NCI-H510A treated with DMSO at 0.1 percent for 48 hours (cell line): Measurements from ENCODE around the gene CLPSL2.
"Not testable (repeated sequence)": the region's sequence is repeated elsewhere in the genome, so short reads cannot be mapped to it uniquely, and the experiment has no call there.

ENCODE experiments used
- DNase-seq: peaks from one replicate; lab custom pipeline; 2025; lab: John Stamatoyannopoulos, UW

Gene CLPSL2

GRCh38 chr6:35776364-35777215 lies at the start of gene CLPSL2:
Gene CLPSL2, plus strand, starts transcription at chr6:35776598. Its CDS starts 21 bp downstream, at chr6:35776619.
- peak; percentile 53 for DNase-seq

- DNase-seq = peak; percentile 69
These were observed 49.0 kb upstream of the CLPSL2 start for GRCh38 chr6:35727231-35727934.

- DNase-seq = peak; percentile 79
These were observed 48.3 kb upstream of the CLPSL2 start for GRCh38 chr6:35727935-35728682.

GRCh38 chr6:35728683-35729678 lies 47.4 kb upstream of the CLPSL2 start:
- DNase-seq = no peak

- DNase-seq = no peak
These were observed 46.7 kb upstream of the CLPSL2 start for GRCh38 chr6:35729722-35730121.

GRCh38 chr6:35730745-35731413 lies 45.5 kb upstream of the CLPSL2 start:
- DNase-seq = no peak

GRCh38 chr6:35731414-35731735 lies 45.0 kb upstream of the CLPSL2 start:
- peak; percentile 95 for DNase-seq

- DNase-seq = peak; percentile 94
These were observed 44.5 kb upstream of the CLPSL2 start for GRCh38 chr6:35731736-35732532.

- DNase-seq = peak; percentile 17
These were observed 42.8 kb upstream of the CLPSL2 start for GRCh38 chr6:35733633-35734032.

- not testable (repeated sequence) for DNase-seq
These were observed 42.1 kb upstream of the CLPSL2 start for GRCh38 chr6:35734319-35734718.

- DNase-seq = no peak
These were observed 40.9 kb upstream of the CLPSL2 start for GRCh38 chr6:35735452-35735851.

- peak; percentile 76 for DNase-seq
These were observed 40.0 kb upstream of the CLPSL2 start for GRCh38 chr6:35736253-35736894.

GRCh38 chr6:35736982-35737412 lies 39.4 kb upstream of the CLPSL2 start, which contains the start of gene ARMC12:
Gene ARMC12, plus strand, starts transcription at chr6:35737032. Its CDS starts 77 bp downstream, at chr6:35737109.
- no peak for DNase-seq

GRCh38 chr6:35737413-35738211 lies 38.8 kb upstream of the CLPSL2 start:
- peak; percentile 97 for DNase-seq

GRCh38 chr6:35739645-35740524 lies 36.5 kb upstream of the CLPSL2 start:
- no peak for DNase-seq

GRCh38 chr6:35742842-35743241 lies 33.6 kb upstream of the CLPSL2 start:
- DNase-seq = no peak

- no peak for DNase-seq
These were observed 30.9 kb upstream of the CLPSL2 start for GRCh38 chr6:35745509-35745908.
